SK-N-SH (cell line): Measurements from ENCODE around the gene PAK1. TPM values are rescaled to one million over a fixed set of nuclear protein-coding genes. Genes with fewer than 3 reads are reported as not detected.
A peak's percentile ranks its signal among the peaks of the same experiment; 100 is the strongest.

Experiments used
- CTCF ChIA-PET: fragments of 300-600, 350-600 bp; formaldehyde crosslinking; extraction: SDS; loops from one replicate; lab custom pipeline; 2021; lab: Yijun Ruan, JAX
- POLR2A ChIA-PET: fragments of 350-600 bp; sonication (Branson Sonifier 250); formaldehyde crosslinking; extraction: SDS; loops from one replicate; lab custom pipeline; 2020; ENCODE audit warnings: antibody characterized with exemption, inconsistent platforms; lab: Yijun Ruan, JAX
- DNase-seq: peaks from one replicate; pipeline ENCODE4 v3.0.0; 2012
- H2AFZ ChIP-seq: fragments of 200-600 bp; sonication (generic); 2 replicates; pipeline ENCODE4 v1.8.1; 2016; ENCODE audit warnings: antibody characterized with exemption, mild to moderate bottlenecking, low read depth
- H3F3A ChIP-seq: fragments of 200-600 bp; sonication (generic); replicated peaks from 2 replicates; pipeline ENCODE3; 2016; ENCODE audit warnings: antibody characterized with exemption, mild to moderate bottlenecking; ENCODE audit not compliant: insufficient read depth
- H3K27ac ChIP-seq, 2 experiments: fragments of 200-500 bp in 1 of 2; fragments of 200-600 bp in 1 of 2; sonication (Bioruptor generic) in 1 of 2; sonication (generic), shearing (Covaris generic) in 1 of 2; 2 replicates each; pipeline versions ENCODE4 v1.5.1 to v1.6.1; 2014 to 2016; ENCODE audit warnings: low read depth in 2 of 2, inconsistent platforms in 1 of 2, low read length in 1 of 2, mild to moderate bottlenecking in 1 of 2, mixed read lengths in 1 of 2
- H3K27me3 ChIP-seq: fragments of 200-600 bp; sonication (generic), shearing (Covaris generic); 2 replicates; pipeline ENCODE4 v1.6.1; 2016; ENCODE audit warnings: mixed run types; ENCODE audit not compliant: insufficient read depth
- H3K36me3 ChIP-seq, 2 experiments: fragments of 200-500 bp in 1 of 2; fragments of 200-600 bp in 1 of 2; sonication (Bioruptor generic) in 1 of 2; sonication (generic) in 1 of 2; replicated peaks in 1 of 2; 2 replicates each; pipeline versions ENCODE3 to v1.5.1; 2014 to 2016; ENCODE audit warnings: low read length in 1 of 2, mild to moderate bottlenecking in 1 of 2; ENCODE audit not compliant: insufficient read depth in 2 of 2, control insufficient read depth in 1 of 2
- H3K4me1 ChIP-seq, 2 experiments: fragments of 200-500 bp in 1 of 2; fragments of 200-600 bp in 1 of 2; sonication (Bioruptor generic) in 1 of 2; sonication (generic), shearing (Covaris generic) in 1 of 2; 2 replicates each; pipeline versions ENCODE4 v1.5.1 to v1.6.1; 2014 to 2016; ENCODE audit warnings: low read depth in 1 of 2, low read length in 1 of 2, mixed run types in 1 of 2; ENCODE audit not compliant: insufficient read depth in 2 of 2, control insufficient read depth in 1 of 2
- H3K4me2 ChIP-seq: fragments of 200-600 bp; sonication (generic), shearing (Covaris generic); 2 replicates; pipeline ENCODE4 v1.6.1; 2017; ENCODE audit warnings: mixed run types
- H3K4me3 ChIP-seq, 2 experiments: fragments of 200-500 bp in 1 of 2; fragments of 200-600 bp in 1 of 2; sonication (Bioruptor generic) in 1 of 2; sonication (generic), shearing (Covaris generic) in 1 of 2; 2 replicates each; pipeline versions ENCODE4 v1.5.1 to v1.8.1; 2014 to 2016; ENCODE audit warnings: low read depth in 2 of 2, inconsistent platforms in 1 of 2, low read length in 1 of 2, mild to moderate bottlenecking in 1 of 2, mixed read lengths in 1 of 2, moderate library complexity in 1 of 2
- H3K79me2 ChIP-seq: fragments of 200-600 bp; sonication (generic); 2 replicates; pipeline ENCODE4 v1.8.1; 2017; ENCODE audit warnings: mild to moderate bottlenecking; ENCODE audit not compliant: insufficient read depth
- H3K9ac ChIP-seq: fragments of 200-600 bp; sonication (generic); 2 replicates; pipeline ENCODE4 v1.6.1; 2017; ENCODE audit warnings: mixed run types
- H3K9me2 ChIP-seq: fragments of 200-600 bp; sonication (generic); 2 replicates; pipeline ENCODE4 v1.6.1; 2017; ENCODE audit warnings: mixed run types
- H3K9me3 ChIP-seq: fragments of 200-600 bp; sonication (generic); 2 replicates; pipeline ENCODE4 v1.6.1; 2017; ENCODE audit warnings: mixed run types, mild to moderate bottlenecking, moderate library complexity
- H4K20me1 ChIP-seq: fragments of 200-600 bp; sonication (generic); 2 replicates; pipeline ENCODE4 v1.6.1; 2017; ENCODE audit warnings: mild to moderate bottlenecking, mixed run types; ENCODE audit not compliant: insufficient read depth
- CHD2 ChIP-seq: fragments of 150-350 bp; IDR thresholded peaks from 2 replicates; pipeline ENCODE4 v1.6.1; 2018; ENCODE audit warnings: low read length; ENCODE audit not compliant: partially characterized antibody
- GABPA ChIP-seq: IDR thresholded peaks from 2 replicates; pipeline ENCODE4 v1.4.0; 2012; ENCODE audit warnings: low read depth, mild to moderate bottlenecking
- GATA2 ChIP-seq: sonication (generic); formaldehyde crosslinking; IDR thresholded peaks from 2 replicates; pipeline ENCODE4 v1.5.0; 2020; ENCODE audit warnings: mild to moderate bottlenecking, missing genetic modification reagents
- POLR2AphosphoS5 ChIP-seq: IDR thresholded peaks from 2 replicates; pipeline ENCODE4 v1.6.1; 2012; ENCODE audit warnings: low read depth, low read length
- RAD21 ChIP-seq: IDR thresholded peaks from 2 replicates; pipeline ENCODE4 v1.6.1; 2012; ENCODE audit warnings: mild to moderate bottlenecking, low read length
- RCOR1 ChIP-seq: fragments of 150-350 bp; IDR thresholded peaks from 2 replicates; pipeline ENCODE4 v1.6.1; 2017; ENCODE audit warnings: antibody characterized with exemption, low read length
- SMC3 ChIP-seq: IDR thresholded peaks from 2 replicates; pipeline ENCODE4 v1.6.1; 2012; ENCODE audit warnings: low read depth, low read length, improper control_type of control experiment
- TAF1 ChIP-seq: IDR thresholded peaks from 2 replicates; pipeline ENCODE4 v1.6.1; 2012; ENCODE audit warnings: low read depth, mild to moderate bottlenecking, low read length, moderate library complexity, borderline replicate concordance
- TEAD4 ChIP-seq: IDR thresholded peaks from 2 replicates; pipeline ENCODE4 v1.4.0; 2012; ENCODE audit warnings: mild to moderate bottlenecking, borderline replicate concordance; ENCODE audit not compliant: insufficient read depth
- YY1 ChIP-seq: IDR thresholded peaks from 2 replicates; pipeline ENCODE4 v1.4.0; 2012; ENCODE audit warnings: low read depth, mild to moderate bottlenecking
- WGBS: methylation state at CpG from one replicate; pipeline ENCODE4 v1.1.6; 2017; ENCODE audit warnings: low lambda C conversion rate; 5-methylcytosine and 5-hydroxymethylcytosine counted together
- polyA plus RNA-seq, 3 experiments: library from polyadenylated mRNA; depleted of rRNA; stranded (reverse); fragments of >200 nt; gene quantifications; 2 replicates each; pipeline ENCODE4 v1.2.3, GENCODE V29; 2012
- TF ChIP-seq, protein P1 (sequence below): IDR thresholded peaks from 2 replicates; pipeline ENCODE4; 2012
- TF ChIP-seq, protein P2 (sequence below): fragments of 150-350 bp; IDR thresholded peaks from 2 replicates; pipeline ENCODE4 v1.6.1; 2016; ENCODE audit warnings: mild to moderate bottlenecking, low read depth, low read length
- TF ChIP-seq, protein P3 (sequence below): fragments of 200-600 bp; sonication (generic); IDR thresholded peaks from 2 replicates; pipeline ENCODE4 v1.6.1; 2017; ENCODE audit warnings: antibody characterized with exemption, mild to moderate bottlenecking, moderate library complexity

PAK1 gene
- polyA plus RNA-seq, 1 of the 3 experiments (the other 2 are of a cell fraction): 17.9 TPM

DNA sequence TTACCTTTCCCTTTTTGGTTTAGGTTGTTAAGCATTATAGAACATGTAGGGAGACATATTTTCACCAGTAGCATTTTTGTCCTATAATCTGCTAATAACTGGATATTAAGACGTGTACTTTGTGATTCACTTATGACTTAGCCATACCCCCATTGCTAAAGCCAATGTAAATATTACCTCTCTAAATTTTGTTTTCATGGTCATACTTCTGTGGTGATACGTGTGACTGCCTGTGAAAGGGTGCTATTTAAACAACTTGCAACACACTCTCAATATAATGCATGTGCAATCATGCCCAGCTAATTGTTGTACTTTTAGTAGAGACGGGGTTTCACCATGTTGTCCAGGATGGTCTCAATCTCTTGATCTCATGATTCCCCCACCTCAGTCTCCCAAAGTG lies 36.2 kb upstream of the PAK1 start:
- POLR2A ChIA-PET: no interaction called here
- no peak for DNase-seq
- no peak overlapping the region for H3K9ac ChIP-seq
- no peak overlapping the region for H2AFZ ChIP-seq
- no peaks in the 10 kb centered on the region for H3F3A ChIP-seq
- H3K36me3 ChIP-seq: no peaks in the 10 kb centered on the region
- no peak overlapping the region for H3K4me2 ChIP-seq
- no peaks in the 10 kb centered on the region for H3K79me2 ChIP-seq
- no peaks in the 10 kb centered on the region for H3K9me2 ChIP-seq
- H3K4me1 ChIP-seq: peaks cover 7 to 13% of the 10 kb centered on the region in 2 experiments; a peak in 2 of 4 replicates
- H3K27ac ChIP-seq: no peak overlapping the region
- peaks cover 4% of the 10 kb centered on the region; the same call in 1 of the 2 replicates for H4K20me1 ChIP-seq
- TF ChIP-seq, protein P1, sequence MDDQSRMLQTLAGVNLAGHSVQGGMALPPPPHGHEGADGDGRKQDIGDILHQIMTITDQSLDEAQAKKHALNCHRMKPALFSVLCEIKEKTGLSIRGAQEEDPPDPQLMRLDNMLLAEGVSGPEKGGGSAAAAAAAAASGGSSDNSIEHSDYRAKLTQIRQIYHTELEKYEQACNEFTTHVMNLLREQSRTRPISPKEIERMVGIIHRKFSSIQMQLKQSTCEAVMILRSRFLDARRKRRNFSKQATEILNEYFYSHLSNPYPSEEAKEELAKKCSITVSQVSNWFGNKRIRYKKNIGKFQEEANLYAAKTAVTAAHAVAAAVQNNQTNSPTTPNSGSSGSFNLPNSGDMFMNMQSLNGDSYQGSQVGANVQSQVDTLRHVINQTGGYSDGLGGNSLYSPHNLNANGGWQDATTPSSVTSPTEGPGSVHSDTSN: no peak
- TF ChIP-seq RAD21: no peak
- no peak for TF ChIP-seq YY1
- H3K27me3 ChIP-seq: no peaks in the 10 kb centered on the region; the same call in 1 of the 2 replicates
- CTCF ChIA-PET: no interaction called here
- WGBS: 80% methylated on average over 3 of the region's 3 CpGs
- H3K4me3 ChIP-seq: no peak overlapping the region
- H3K9me3 ChIP-seq: no peaks in the 10 kb centered on the region

DNA sequence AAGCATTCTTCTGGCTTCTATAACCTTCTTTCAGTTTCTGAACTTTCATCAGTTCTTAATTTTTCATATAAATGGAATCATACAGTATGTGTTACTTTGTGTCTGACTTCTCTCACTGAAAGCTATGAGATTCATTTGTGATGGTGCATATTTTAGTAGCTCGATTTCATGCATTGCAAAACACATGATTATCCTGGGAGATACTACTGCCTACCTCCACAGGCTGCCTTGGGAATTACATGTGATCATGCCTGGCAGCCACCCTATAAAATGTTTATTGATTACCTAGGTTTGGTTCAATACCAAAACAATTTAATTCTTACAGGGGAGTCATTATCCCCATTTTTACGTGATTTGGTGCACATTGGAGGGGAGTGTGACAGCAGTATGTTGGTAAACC lies 34.1 kb upstream of the PAK1 start:
- ChIA-PET CTCF (interaction anchor here (0.9 to 1.6 kb wide), 3 partner anchors 20 to 380 kb away, joined by 3 to 4 read pairs (median 4); partner anchors contain the start of gene MYO7A), POLR2A (no interaction called here)
- no peaks in the 10 kb centered on the region for H3K36me3 ChIP-seq

DNA sequence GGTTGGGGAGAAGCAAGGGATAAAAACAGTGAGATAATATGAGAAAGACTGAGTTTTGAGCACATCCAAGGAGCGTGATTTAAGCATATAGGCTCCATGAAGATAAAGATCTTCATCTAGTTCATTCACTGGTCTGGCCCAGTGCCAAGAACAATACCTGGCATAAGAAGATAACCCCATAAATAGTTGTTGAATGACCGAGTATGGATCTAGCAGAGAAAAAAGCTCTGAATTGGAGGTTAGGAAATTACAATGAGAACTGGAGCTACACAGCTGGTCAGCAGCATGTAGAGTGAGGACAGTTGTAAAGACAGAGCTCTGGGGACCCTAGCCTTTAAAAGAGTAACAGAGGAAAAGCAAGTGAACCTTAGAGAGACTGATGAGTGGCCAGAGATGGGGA lies 33.0 kb upstream of the PAK1 start:
- peak overlapping the region; percentile 42; the same call in 1 of the 2 replicates for H3K4me2 ChIP-seq
- H3K27me3 ChIP-seq: peaks cover 6% of the 10 kb centered on the region; the same call in 1 of the 2 replicates
- no peak overlapping the region for H2AFZ ChIP-seq
- H3K79me2 ChIP-seq: no peaks in the 10 kb centered on the region
- no peaks in the 10 kb centered on the region for H3K9me2 ChIP-seq
- H3F3A ChIP-seq: peaks cover 19% of the 10 kb centered on the region
- no peak overlapping the region for H3K4me3 ChIP-seq
- H4K20me1 ChIP-seq: peaks cover 4% of the 10 kb centered on the region; the same call in 1 of the 2 replicates
- WGBS: 22% methylated on average over 2 of the region's 2 CpGs
- DNase-seq: peak; percentile 39
- H3K36me3 ChIP-seq: no peaks in the 10 kb centered on the region
- CTCF ChIA-PET: interaction anchor here (0.8 to 2.1 kb wide), 4 partner anchors 19 to 379 kb away, joined by 3 to 6 read pairs (median 4); partner anchors contain the start of gene MYO7A
- H3K9ac ChIP-seq: no peak overlapping the region
- POLR2A ChIA-PET: interaction anchor here (1.6 kb wide), 1 partner anchor 41 kb away, joined by 4 read pairs; no protein-coding TSS in a partner anchor
- no peaks in the 10 kb centered on the region for H3K9me3 ChIP-seq
- H3K4me1 ChIP-seq: peaks cover 7 to 21% of the 10 kb centered on the region in 2 experiments; a peak in 3 of 4 replicates
- no peak overlapping the region for H3K27ac ChIP-seq
- TF ChIP-seq, protein P2, sequence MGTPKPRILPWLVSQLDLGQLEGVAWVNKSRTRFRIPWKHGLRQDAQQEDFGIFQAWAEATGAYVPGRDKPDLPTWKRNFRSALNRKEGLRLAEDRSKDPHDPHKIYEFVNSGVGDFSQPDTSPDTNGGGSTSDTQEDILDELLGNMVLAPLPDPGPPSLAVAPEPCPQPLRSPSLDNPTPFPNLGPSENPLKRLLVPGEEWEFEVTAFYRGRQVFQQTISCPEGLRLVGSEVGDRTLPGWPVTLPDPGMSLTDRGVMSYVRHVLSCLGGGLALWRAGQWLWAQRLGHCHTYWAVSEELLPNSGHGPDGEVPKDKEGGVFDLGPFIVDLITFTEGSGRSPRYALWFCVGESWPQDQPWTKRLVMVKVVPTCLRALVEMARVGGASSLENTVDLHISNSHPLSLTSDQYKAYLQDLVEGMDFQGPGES: no peak
- TF ChIP-seq TAF1 (no peak), RAD21 (no peak), RCOR1 (no peak), GATA2 (CRISPR knock-in tag) (no peak; the same call in 1 of the 2 replicates), TEAD4 (peak; percentile 67; the same call in 1 of the 2 replicates), POLR2AphosphoS5 (peak; percentile 49; the same call in 1 of the 2 replicates), CHD2 (no peak), GABPA (no peak)
- TF ChIP-seq, protein P3, sequence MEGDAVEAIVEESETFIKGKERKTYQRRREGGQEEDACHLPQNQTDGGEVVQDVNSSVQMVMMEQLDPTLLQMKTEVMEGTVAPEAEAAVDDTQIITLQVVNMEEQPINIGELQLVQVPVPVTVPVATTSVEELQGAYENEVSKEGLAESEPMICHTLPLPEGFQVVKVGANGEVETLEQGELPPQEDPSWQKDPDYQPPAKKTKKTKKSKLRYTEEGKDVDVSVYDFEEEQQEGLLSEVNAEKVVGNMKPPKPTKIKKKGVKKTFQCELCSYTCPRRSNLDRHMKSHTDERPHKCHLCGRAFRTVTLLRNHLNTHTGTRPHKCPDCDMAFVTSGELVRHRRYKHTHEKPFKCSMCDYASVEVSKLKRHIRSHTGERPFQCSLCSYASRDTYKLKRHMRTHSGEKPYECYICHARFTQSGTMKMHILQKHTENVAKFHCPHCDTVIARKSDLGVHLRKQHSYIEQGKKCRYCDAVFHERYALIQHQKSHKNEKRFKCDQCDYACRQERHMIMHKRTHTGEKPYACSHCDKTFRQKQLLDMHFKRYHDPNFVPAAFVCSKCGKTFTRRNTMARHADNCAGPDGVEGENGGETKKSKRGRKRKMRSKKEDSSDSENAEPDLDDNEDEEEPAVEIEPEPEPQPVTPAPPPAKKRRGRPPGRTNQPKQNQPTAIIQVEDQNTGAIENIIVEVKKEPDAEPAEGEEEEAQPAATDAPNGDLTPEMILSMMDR: no peak

More for the DNA sequence above, 34.1 kb upstream of the PAK1 start:
- no peak for DNase-seq
- Histone ChIP-seq H3K27me3 (no peaks in the 10 kb centered on the region; the same call in 1 of the 2 replicates), H3K79me2 (no peaks in the 10 kb centered on the region), H3K9ac (no peak overlapping the region), H3K27ac (no peak overlapping the region), H3K4me1 (peaks cover 7 to 16% of the 10 kb centered on the region in 2 experiments; a peak in 3 of 4 replicates), H3F3A (peaks cover 15% of the 10 kb centered on the region), H3K9me3 (no peaks in the 10 kb centered on the region), H3K9me2 (no peaks in the 10 kb centered on the region), H3K4me2 (no peak overlapping the region), H2AFZ (no peak overlapping the region), H4K20me1 (peaks cover 4% of the 10 kb centered on the region; the same call in 1 of the 2 replicates), H3K4me3 (no peak overlapping the region)
- TF ChIP-seq SMC3: no peak
- TF ChIP-seq, protein P3: peak; percentile 16; the same call in 1 of the 2 replicates
- WGBS: 78% methylated on average over 2 of the region's 2 CpGs
